ENCODE data around the gene SCN5A.

- TF ChIP-seq EZH2 (IDR thresholded peaks at IDR 0.05) (no peak), POLR2AphosphoS5 (IDR thresholded peaks at IDR 0.05; ENCODE audit: borderline replicate concordance, low read depth, low read length) (no peak)
These were observed 67.7 kb downstream of the SCN5A start for GRCh38 chr3:38581774-38582173.
